Hepatocyte (in vitro differentiated cells): ENCODE measurements around the gene NAA20. TPM values are rescaled to one million over a fixed set of nuclear protein-coding genes. Genes with fewer than 3 reads are reported as not detected.

Experiments
- DNase-seq: peaks from one replicate; pipeline ENCODE4 v3.0.0-alpha.2; 2016; ENCODE audit warnings: low spot score
- H2AFZ ChIP-seq: fragments of 200-600 bp; sonication (generic); 2 replicates; pipeline ENCODE4 v1.6.0; 2016; ENCODE audit warnings: antibody characterized with exemption, mild to moderate bottlenecking
- H3K27ac ChIP-seq: fragments of 200-600 bp; sonication (generic); 2 replicates; pipeline ENCODE4 v1.5.1; 2016; ENCODE audit warnings: mild to moderate bottlenecking
- H3K27me3 ChIP-seq: fragments of 200-600 bp; sonication (generic); 2 replicates; pipeline ENCODE4 v1.6.1; 2016
- H3K36me3 ChIP-seq: fragments of 200-600 bp; sonication (generic); replicated peaks from 2 replicates; pipeline ENCODE4 v1.5.1; 2016; ENCODE audit warnings: low read depth; ENCODE audit not compliant: insufficient read depth
- H3K4me1 ChIP-seq: fragments of 200-600 bp; sonication (generic); 2 replicates; pipeline ENCODE4 v1.5.1; 2016; ENCODE audit warnings: mild to moderate bottlenecking, moderate library complexity; ENCODE audit not compliant: insufficient read depth
- H3K4me2 ChIP-seq: fragments of 200-600 bp; sonication (generic); 2 replicates; pipeline ENCODE4 v1.6.0; 2016
- H3K4me3 ChIP-seq: fragments of 200-600 bp; sonication (generic); 2 replicates; pipeline ENCODE4 v1.5.1; 2016; ENCODE audit warnings: mild to moderate bottlenecking
- H3K79me2 ChIP-seq: fragments of 200-600 bp; sonication (generic); 2 replicates; pipeline ENCODE4 v1.6.0; 2017; ENCODE audit warnings: mild to moderate bottlenecking
- H3K9me2 ChIP-seq: fragments of 200-600 bp; sonication (generic); replicated peaks from 2 replicates; pipeline ENCODE4 v1.6.0; 2017; ENCODE audit warnings: mild to moderate bottlenecking; ENCODE audit not compliant: insufficient read depth
- H3K9me3 ChIP-seq: fragments of 200-600 bp; sonication (generic); 2 replicates; pipeline ENCODE4 v1.5.1; 2016; ENCODE audit warnings: low read depth, mild to moderate bottlenecking
- H4K20me1 ChIP-seq: fragments of 200-600 bp; sonication (generic); 2 replicates; pipeline ENCODE4 v1.6.0; 2016; ENCODE audit warnings: mild to moderate bottlenecking; ENCODE audit not compliant: insufficient read depth, poor library complexity, severe bottlenecking
- EZH2 ChIP-seq: fragments of 200-600 bp; sonication (generic); IDR thresholded peaks from 2 replicates; pipeline ENCODE4 v1.6.1; 2016; ENCODE audit warnings: antibody characterized with exemption, mild to moderate bottlenecking, borderline replicate concordance
- EZH2phosphoT487 ChIP-seq: fragments of 200-600 bp; sonication (generic); IDR thresholded peaks from one replicate; pipeline ENCODE4 v1.6.1; 2018; ENCODE audit warnings: antibody characterized with exemption, mild to moderate bottlenecking, low read depth, moderate library complexity; ENCODE audit not compliant: unreplicated experiment, severe bottlenecking
- WGBS: methylation state at CpG from one replicate; pipeline ENCODE4 v1.1.6; 2016; ENCODE audit warnings: low lambda C conversion rate; ENCODE audit errors: missing lambda C conversion rate; 5-methylcytosine and 5-hydroxymethylcytosine counted together
- polyA plus RNA-seq: library from polyadenylated mRNA; unstranded; fragments of >200 nt; fragmentation: Nextera tagmentation; extraction: Ambion mirVana; gene quantifications from 2 replicates; pipeline ENCODE4 v1.2.1, GENCODE V29; 2016
- total RNA-seq: library from RNA; depleted of rRNA; stranded (reverse); fragments of >200 nt; gene quantifications from 2 replicates; pipeline ENCODE4 v1.2.3, GENCODE V29; 2014
- TF ChIP-seq, protein P1 (sequence below): fragments of 200-600 bp; sonication (generic); IDR thresholded peaks from 2 replicates; pipeline ENCODE4 v1.5.1; 2016; ENCODE audit warnings: antibody characterized with exemption, mild to moderate bottlenecking; ENCODE audit not compliant: poor library complexity

The NAA20 gene
- total and polyA plus RNA-seq, 2 experiments from 2014 or later, result 66.1 to 126 TPM

DNA sequence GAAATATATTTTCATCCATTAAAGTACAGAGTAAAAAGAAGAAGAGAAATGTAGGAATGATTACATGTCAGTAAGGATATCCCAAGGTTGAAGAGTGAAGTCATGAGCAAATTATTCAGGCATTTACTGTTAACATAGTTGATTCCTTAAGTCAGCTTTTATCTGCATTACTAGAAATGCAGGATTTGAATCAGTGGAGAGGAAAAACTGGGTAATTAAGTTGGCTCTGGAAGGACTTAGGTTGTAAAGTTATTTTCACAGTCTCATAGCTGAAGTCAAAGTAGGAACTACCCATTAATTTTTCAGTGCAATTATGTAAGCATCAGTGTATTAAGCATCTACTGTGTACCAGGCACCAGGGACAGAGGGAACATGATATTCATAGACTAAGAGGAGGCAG, 7.8 kb downstream of the NAA20 start:
- TF ChIP-seq, protein P1, sequence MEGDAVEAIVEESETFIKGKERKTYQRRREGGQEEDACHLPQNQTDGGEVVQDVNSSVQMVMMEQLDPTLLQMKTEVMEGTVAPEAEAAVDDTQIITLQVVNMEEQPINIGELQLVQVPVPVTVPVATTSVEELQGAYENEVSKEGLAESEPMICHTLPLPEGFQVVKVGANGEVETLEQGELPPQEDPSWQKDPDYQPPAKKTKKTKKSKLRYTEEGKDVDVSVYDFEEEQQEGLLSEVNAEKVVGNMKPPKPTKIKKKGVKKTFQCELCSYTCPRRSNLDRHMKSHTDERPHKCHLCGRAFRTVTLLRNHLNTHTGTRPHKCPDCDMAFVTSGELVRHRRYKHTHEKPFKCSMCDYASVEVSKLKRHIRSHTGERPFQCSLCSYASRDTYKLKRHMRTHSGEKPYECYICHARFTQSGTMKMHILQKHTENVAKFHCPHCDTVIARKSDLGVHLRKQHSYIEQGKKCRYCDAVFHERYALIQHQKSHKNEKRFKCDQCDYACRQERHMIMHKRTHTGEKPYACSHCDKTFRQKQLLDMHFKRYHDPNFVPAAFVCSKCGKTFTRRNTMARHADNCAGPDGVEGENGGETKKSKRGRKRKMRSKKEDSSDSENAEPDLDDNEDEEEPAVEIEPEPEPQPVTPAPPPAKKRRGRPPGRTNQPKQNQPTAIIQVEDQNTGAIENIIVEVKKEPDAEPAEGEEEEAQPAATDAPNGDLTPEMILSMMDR, result no peak
- TF ChIP-seq EZH2phosphoT487, result no peak
- TF ChIP-seq EZH2, result no peak
- Histone ChIP-seq H2AFZ (no peak overlapping the region), H3K4me2 (no peak overlapping the region), H3K4me1 (no peaks in the 10 kb centered on the region), H3K4me3 (no peak overlapping the region), H3K9me2 (no peaks in the 10 kb centered on the region), H3K27ac (peak overlapping the region; percentile 49), H3K79me2 (peaks cover 88% of the 10 kb centered on the region), H3K9me3 (no peaks in the 10 kb centered on the region), H3K27me3 (no peaks in the 10 kb centered on the region), H4K20me1 (no peaks in the 10 kb centered on the region), H3K36me3 (no peaks in the 10 kb centered on the region)
- DNase-seq, result no peak

DNA sequence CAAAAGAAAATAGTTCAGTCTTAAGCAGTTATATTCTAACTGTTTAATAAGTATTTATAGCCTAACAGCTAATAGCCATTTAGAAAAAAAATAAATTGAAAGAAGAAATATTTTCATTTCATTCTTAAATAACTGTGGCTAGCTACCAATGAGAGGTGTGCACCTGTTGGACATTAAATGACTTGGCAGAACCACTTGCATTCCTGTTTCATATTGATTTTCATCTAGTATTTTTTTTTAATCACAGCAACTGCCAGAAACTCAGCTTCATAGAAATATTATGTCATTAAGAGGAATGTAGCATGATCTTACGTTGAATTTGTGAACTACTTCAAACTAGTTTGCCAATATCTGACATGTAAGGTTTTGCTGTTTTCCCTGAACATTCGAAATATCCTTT, 10.1 kb downstream of the NAA20 start:
- WGBS, result 100% methylated on average over 2 of the region's 2 CpGs
- Histone ChIP-seq H3K4me2 (no peak overlapping the region), H3K79me2 (peaks cover 65% of the 10 kb centered on the region)

DNA sequence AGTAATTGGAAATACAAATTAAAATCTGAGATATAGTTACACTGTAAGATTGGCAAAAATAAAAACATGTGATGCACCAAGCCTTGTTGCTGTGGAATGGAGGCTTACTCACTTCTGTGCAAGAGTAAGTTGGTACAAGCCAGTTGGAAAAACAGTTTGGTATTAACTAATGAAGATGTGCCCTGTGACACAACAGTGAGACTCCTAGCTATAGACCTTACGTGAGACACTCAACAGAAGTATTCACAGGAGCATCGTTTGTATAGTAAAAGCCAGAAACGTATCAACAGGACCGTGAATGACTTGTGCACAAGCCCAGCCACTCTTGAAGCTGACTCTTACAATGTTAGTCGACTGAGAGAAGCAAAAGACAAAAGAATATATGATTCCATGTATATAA, 14.6 kb downstream of the NAA20 start:
- H3K79me2 ChIP-seq, result peaks cover 20% of the 10 kb centered on the region
- H3K27me3 ChIP-seq, result no peaks in the 10 kb centered on the region
- H3K4me2 ChIP-seq, result no peak overlapping the region
- no peak overlapping the region for H2AFZ ChIP-seq
- no peak for DNase-seq
- TF ChIP-seq, protein P1, result no peak
- TF ChIP-seq EZH2phosphoT487 (no peak), EZH2 (no peak)
- no peak overlapping the region for H3K4me3 ChIP-seq
- H4K20me1 ChIP-seq, result no peaks in the 10 kb centered on the region
- WGBS, result 92% methylated on average over 5 of the region's 5 CpGs
- no peak overlapping the region for H3K27ac ChIP-seq
- no peaks in the 10 kb centered on the region for H3K36me3 ChIP-seq
- no peaks in the 10 kb centered on the region for H3K9me3 ChIP-seq
- no peaks in the 10 kb centered on the region for H3K4me1 ChIP-seq
- H3K9me2 ChIP-seq, result no peaks in the 10 kb centered on the region

More for the DNA sequence above, 10.1 kb downstream of the NAA20 start:
- Histone ChIP-seq H2AFZ (no peak overlapping the region), H3K27me3 (no peaks in the 10 kb centered on the region), H3K9me2 (no peaks in the 10 kb centered on the region), H4K20me1 (no peaks in the 10 kb centered on the region), H3K27ac (no peak overlapping the region), H3K9me3 (no peaks in the 10 kb centered on the region), H3K4me3 (no peak overlapping the region), H3K4me1 (no peaks in the 10 kb centered on the region), H3K36me3 (no peaks in the 10 kb centered on the region)
- DNase-seq, result no peak
- no peak for TF ChIP-seq EZH2phosphoT487
- no peak for TF ChIP-seq EZH2
- TF ChIP-seq, protein P1, result no peak

GRCh38 chr20:20034486-20034885, 17.3 kb downstream of the NAA20 start:
- no peaks in the 10 kb centered on the region for H3K9me3 ChIP-seq
- no peaks in the 10 kb centered on the region for H3K79me2 ChIP-seq
- 83% methylated on average over 4 of the region's 4 CpGs for WGBS
- no peak overlapping the region for H3K27ac ChIP-seq
- TF ChIP-seq, protein P1, result no peak
- no peak for TF ChIP-seq EZH2
- TF ChIP-seq EZH2phosphoT487, result no peak
- no peak overlapping the region for H3K4me3 ChIP-seq
- no peaks in the 10 kb centered on the region for H3K27me3 ChIP-seq
- no peak overlapping the region for H2AFZ ChIP-seq
- no peak overlapping the region for H3K4me2 ChIP-seq
- H3K36me3 ChIP-seq, result no peaks in the 10 kb centered on the region
- H4K20me1 ChIP-seq, result no peaks in the 10 kb centered on the region
- DNase-seq, result no peak
- no peaks in the 10 kb centered on the region for H3K9me2 ChIP-seq
- H3K4me1 ChIP-seq, result no peaks in the 10 kb centered on the region
